ENCODE measurements around the gene CHST5. TPM values are rescaled to one million over a fixed set of nuclear protein-coding genes. Genes with fewer than 3 reads are reported as not detected.

CHST5 gene
- total and polyA plus RNA-seq, 9 of the 15 experiments (the other 6 are each of a cell fraction or from before 2014, with no cell fraction given): 0.06 to 0.21 (median 0.14) TPM; not detected in 5

DNA sequence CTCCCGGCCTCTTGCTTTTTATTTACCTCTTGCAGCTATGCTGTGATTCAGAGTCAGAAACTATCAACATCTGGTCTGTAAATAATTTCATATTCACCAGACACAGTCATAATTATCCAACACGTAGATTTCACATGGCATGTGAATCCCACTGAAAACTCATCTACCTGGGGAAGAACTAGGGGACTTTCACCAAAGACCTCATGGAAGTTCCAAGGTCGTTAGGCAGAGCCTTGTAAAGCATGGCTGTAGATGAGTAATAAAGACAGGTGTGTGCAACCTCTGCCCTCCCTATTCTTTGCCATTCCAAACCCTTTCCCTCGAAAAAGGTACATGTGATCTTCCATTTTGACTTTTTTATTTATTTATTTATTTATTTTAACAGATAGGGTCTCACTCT lies 1.9 kb upstream of the CHST5 start:
- no peaks in the 10 kb centered on the region; the same call in 2 of the 3 replicates for H3K36me3 ChIP-seq (ENCODE audit: control insufficient read depth, insufficient read depth, low read length)
- H3K79me2 ChIP-seq (ENCODE audit: control insufficient read depth, insufficient read depth, low read length): no peaks in the 10 kb centered on the region
- H3K9me1 ChIP-seq (ENCODE audit: control insufficient read depth, insufficient read depth, low read length): no peaks in the 10 kb centered on the region
- in situ Hi-C loops (cut with MboI): no loop called here
- no peak overlapping the region for H3K27ac ChIP-seq (ENCODE audit: extremely low read depth, low read depth, low read length)
- WGBS (ENCODE audit: insufficient coverage, low coverage, missing lambda C conversion rate): 26% methylated on average over 4 of the region's 4 CpGs
- ChIA-PET CTCF (ENCODE audit: low intra/inter-chr PET ratio) (no interaction called here), POLR2A (interaction anchor here (0.7 kb wide), 1 partner anchor 16 kb away, joined by 4 read pairs; no protein-coding TSS in a partner anchor)
- peaks cover 0 to 10% of the 10 kb centered on the region in 2 experiments; a peak in 1 of 5 replicates for H3K4me1 ChIP-seq (replicated peaks in 1 of 2; ENCODE audit: control insufficient read depth in 2 of 2, insufficient read depth in 2 of 2, low read length in 2 of 2)
- DNase-seq (ENCODE audit: extremely low read depth in 1 of 4, low spot score in 3 of 4) (no peak), FAIRE-seq (no peak), ATAC-seq (no peak)
- H3K4me3 ChIP-seq: no peak overlapping the region
- H3K9ac ChIP-seq (ENCODE audit: insufficient read depth in 1 of 2, low read depth in 2 of 2, low read length in 2 of 2): no peak overlapping the region
- intact Hi-C loops (cut with micrococcal nuclease): no loop called here
- H4K20me1 ChIP-seq (replicated peaks; ENCODE audit: control insufficient read depth, insufficient read depth, low read length): no peaks in the 10 kb centered on the region
- no peak overlapping the region for H3K4me2 ChIP-seq (ENCODE audit: insufficient read depth, low read length)
- H2AFZ ChIP-seq (ENCODE audit: low read depth, low read length): no peak overlapping the region
- H3K27me3 ChIP-seq (ENCODE audit: control insufficient read depth in 2 of 2, insufficient read depth in 2 of 2, low read length in 2 of 2): peaks cover 5 to 22% of the 10 kb centered on the region in 2 experiments; a peak in 3 of 5 replicates
- no TSS peak for BruUV-seq (replicated peaks)
- H3K9me3 ChIP-seq (replicated peaks; ENCODE audit: control insufficient read depth, insufficient read depth, low read depth, low read length): no peaks in the 10 kb centered on the region
- TF ChIP-seq, protein P1, sequence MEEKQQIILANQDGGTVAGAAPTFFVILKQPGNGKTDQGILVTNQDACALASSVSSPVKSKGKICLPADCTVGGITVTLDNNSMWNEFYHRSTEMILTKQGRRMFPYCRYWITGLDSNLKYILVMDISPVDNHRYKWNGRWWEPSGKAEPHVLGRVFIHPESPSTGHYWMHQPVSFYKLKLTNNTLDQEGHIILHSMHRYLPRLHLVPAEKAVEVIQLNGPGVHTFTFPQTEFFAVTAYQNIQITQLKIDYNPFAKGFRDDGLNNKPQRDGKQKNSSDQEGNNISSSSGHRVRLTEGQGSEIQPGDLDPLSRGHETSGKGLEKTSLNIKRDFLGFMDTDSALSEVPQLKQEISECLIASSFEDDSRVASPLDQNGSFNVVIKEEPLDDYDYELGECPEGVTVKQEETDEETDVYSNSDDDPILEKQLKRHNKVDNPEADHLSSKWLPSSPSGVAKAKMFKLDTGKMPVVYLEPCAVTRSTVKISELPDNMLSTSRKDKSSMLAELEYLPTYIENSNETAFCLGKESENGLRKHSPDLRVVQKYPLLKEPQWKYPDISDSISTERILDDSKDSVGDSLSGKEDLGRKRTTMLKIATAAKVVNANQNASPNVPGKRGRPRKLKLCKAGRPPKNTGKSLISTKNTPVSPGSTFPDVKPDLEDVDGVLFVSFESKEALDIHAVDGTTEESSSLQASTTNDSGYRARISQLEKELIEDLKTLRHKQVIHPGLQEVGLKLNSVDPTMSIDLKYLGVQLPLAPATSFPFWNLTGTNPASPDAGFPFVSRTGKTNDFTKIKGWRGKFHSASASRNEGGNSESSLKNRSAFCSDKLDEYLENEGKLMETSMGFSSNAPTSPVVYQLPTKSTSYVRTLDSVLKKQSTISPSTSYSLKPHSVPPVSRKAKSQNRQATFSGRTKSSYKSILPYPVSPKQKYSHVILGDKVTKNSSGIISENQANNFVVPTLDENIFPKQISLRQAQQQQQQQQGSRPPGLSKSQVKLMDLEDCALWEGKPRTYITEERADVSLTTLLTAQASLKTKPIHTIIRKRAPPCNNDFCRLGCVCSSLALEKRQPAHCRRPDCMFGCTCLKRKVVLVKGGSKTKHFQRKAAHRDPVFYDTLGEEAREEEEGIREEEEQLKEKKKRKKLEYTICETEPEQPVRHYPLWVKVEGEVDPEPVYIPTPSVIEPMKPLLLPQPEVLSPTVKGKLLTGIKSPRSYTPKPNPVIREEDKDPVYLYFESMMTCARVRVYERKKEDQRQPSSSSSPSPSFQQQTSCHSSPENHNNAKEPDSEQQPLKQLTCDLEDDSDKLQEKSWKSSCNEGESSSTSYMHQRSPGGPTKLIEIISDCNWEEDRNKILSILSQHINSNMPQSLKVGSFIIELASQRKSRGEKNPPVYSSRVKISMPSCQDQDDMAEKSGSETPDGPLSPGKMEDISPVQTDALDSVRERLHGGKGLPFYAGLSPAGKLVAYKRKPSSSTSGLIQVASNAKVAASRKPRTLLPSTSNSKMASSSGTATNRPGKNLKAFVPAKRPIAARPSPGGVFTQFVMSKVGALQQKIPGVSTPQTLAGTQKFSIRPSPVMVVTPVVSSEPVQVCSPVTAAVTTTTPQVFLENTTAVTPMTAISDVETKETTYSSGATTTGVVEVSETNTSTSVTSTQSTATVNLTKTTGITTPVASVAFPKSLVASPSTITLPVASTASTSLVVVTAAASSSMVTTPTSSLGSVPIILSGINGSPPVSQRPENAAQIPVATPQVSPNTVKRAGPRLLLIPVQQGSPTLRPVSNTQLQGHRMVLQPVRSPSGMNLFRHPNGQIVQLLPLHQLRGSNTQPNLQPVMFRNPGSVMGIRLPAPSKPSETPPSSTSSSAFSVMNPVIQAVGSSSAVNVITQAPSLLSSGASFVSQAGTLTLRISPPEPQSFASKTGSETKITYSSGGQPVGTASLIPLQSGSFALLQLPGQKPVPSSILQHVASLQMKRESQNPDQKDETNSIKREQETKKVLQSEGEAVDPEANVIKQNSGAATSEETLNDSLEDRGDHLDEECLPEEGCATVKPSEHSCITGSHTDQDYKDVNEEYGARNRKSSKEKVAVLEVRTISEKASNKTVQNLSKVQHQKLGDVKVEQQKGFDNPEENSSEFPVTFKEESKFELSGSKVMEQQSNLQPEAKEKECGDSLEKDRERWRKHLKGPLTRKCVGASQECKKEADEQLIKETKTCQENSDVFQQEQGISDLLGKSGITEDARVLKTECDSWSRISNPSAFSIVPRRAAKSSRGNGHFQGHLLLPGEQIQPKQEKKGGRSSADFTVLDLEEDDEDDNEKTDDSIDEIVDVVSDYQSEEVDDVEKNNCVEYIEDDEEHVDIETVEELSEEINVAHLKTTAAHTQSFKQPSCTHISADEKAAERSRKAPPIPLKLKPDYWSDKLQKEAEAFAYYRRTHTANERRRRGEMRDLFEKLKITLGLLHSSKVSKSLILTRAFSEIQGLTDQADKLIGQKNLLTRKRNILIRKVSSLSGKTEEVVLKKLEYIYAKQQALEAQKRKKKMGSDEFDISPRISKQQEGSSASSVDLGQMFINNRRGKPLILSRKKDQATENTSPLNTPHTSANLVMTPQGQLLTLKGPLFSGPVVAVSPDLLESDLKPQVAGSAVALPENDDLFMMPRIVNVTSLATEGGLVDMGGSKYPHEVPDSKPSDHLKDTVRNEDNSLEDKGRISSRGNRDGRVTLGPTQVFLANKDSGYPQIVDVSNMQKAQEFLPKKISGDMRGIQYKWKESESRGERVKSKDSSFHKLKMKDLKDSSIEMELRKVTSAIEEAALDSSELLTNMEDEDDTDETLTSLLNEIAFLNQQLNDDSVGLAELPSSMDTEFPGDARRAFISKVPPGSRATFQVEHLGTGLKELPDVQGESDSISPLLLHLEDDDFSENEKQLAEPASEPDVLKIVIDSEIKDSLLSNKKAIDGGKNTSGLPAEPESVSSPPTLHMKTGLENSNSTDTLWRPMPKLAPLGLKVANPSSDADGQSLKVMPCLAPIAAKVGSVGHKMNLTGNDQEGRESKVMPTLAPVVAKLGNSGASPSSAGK (IDR thresholded peaks at IDR 0.05): no peak
- no peak for TF ChIP-seq ZNF217 (CRISPR knock-in tag; IDR thresholded peaks at IDR 0.05)
- no peak for TF ChIP-seq SIN3A (IDR thresholded peaks at IDR 0.05; ENCODE audit: borderline replicate concordance in 2 of 2, control insufficient read depth in 1 of 2, low read depth in 2 of 2, low read length in 2 of 2)
- TF ChIP-seq OTX1 (CRISPR knock-in tag; IDR thresholded peaks at IDR 0.05): no peak
- no peak for TF ChIP-seq ZNF77 (CRISPR knock-in tag; IDR thresholded peaks at IDR 0.05)
- TF ChIP-seq, protein P2, sequence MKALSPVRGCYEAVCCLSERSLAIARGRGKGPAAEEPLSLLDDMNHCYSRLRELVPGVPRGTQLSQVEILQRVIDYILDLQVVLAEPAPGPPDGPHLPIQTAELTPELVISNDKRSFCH (CRISPR knock-in tag; IDR thresholded peaks at IDR 0.05): no peak
- TF ChIP-seq, protein P2 (tag; IDR thresholded peaks at IDR 0.05): no peak
- no peak for TF ChIP-seq NELFE (IDR thresholded peaks at IDR 0.05; ENCODE audit: insufficient read depth, insufficient read length)
- TF ChIP-seq ZNF785 (CRISPR knock-in tag; IDR thresholded peaks at IDR 0.05): no peak
- TF ChIP-seq ZNF41 (CRISPR knock-in tag; conservative IDR thresholded peaks at IDR 0.05): no peak
- no peak for TF ChIP-seq DDX20 (tag; IDR thresholded peaks at IDR 0.05; ENCODE audit: low read depth)
- no peak for TF ChIP-seq POLR2G (IDR thresholded peaks at IDR 0.05; ENCODE audit: low read depth, low read length)

Data from K562 (cell line).